Lung (tissue), 12 donors: ENCODE results near the gene LRRC27. TPM values are rescaled to one million over a fixed set of nuclear protein-coding genes. Genes with fewer than 3 reads are reported as not detected.

Source experiments
- ATAC-seq: fragments of 200-7000 bp; cut with Tn5 transposase; one replicate; pipeline ENCODE4 v1.9.1; 2020; ENCODE audit warnings: moderate number of reproducible peaks; ENCODE audit not compliant: insufficient read depth, low FRiP score
- DNase-seq, 3 donors: peaks; one replicate each; pipeline ENCODE4 v3.0.0-alpha.2; 2013 to 2017
- H3K27ac ChIP-seq, 2 donors: one replicate each; pipeline ENCODE4 v1.5.1; 2013; ENCODE audit warnings: mild to moderate bottlenecking in 2 of 2, moderate library complexity in 2 of 2, control low read depth in 1 of 2, inconsistent platforms in 1 of 2, low read depth in 1 of 2, low read length in 1 of 2
- H3K27me3 ChIP-seq, 3 donors: one replicate each; pipeline ENCODE4 v1.5.1; 2013; ENCODE audit warnings: low read length in 2 of 3; ENCODE audit not compliant: control insufficient read depth in 3 of 3, insufficient read depth in 3 of 3
- H3K36me3 ChIP-seq, 4 donors: one replicate each; pipeline ENCODE4 v1.5.1; 2013; ENCODE audit warnings: low read length in 4 of 4, mild to moderate bottlenecking in 1 of 4, moderate library complexity in 1 of 4; ENCODE audit not compliant: control insufficient read depth in 4 of 4, insufficient read depth in 4 of 4
- H3K4me1 ChIP-seq, 5 donors: one replicate each; pipeline ENCODE4 v1.5.1; 2013; ENCODE audit warnings: low read length in 5 of 5, mild to moderate bottlenecking in 2 of 5, moderate library complexity in 1 of 5; ENCODE audit not compliant: control insufficient read depth in 5 of 5, insufficient read depth in 5 of 5
- H3K4me3 ChIP-seq: one replicate; pipeline ENCODE4 v1.5.1; 2013; ENCODE audit warnings: mild to moderate bottlenecking, control low read depth, moderate library complexity
- H3K9ac ChIP-seq, 2 donors: one replicate each; pipeline ENCODE4 v1.5.1; 2013; ENCODE audit warnings: low read length in 2 of 2, control low read depth in 1 of 2; ENCODE audit not compliant: insufficient read depth in 1 of 2
- H3K9me3 ChIP-seq, 4 donors: one replicate each; pipeline ENCODE4 v1.5.1; 2013; ENCODE audit warnings: low read length in 3 of 4, mild to moderate bottlenecking in 1 of 4, moderate library complexity in 1 of 4; ENCODE audit not compliant: control insufficient read depth in 4 of 4, insufficient read depth in 3 of 4
- WGBS, 2 donors: extraction: QIAGEN DNeasy Blood & Tissue Kit; methylation state at CpG; one replicate each; pipeline ENCODE4 v1.1.7; 2013; 5-methylcytosine and 5-hydroxymethylcytosine counted together
- polyA plus RNA-seq, 2 donors: library from polyadenylated mRNA; stranded (reverse); fragments of 200-250 nt; gene quantifications; one replicate each; pipeline ENCODE4 v1.2.1, GENCODE V29; 2013
- total RNA-seq, 2 donors: library from RNA; depleted of rRNA in 1 of 2; stranded (reverse); fragments of >200 nt in 1 of 2; gene quantifications; one replicate each; pipeline ENCODE4 v1.2.1, GENCODE V29; 2014 to 2021
- TF ChIP-seq, protein P1 (sequence below): IDR thresholded peaks from 2 replicates; pipeline ENCODE4 v1.5.1; 2012; ENCODE audit warnings: mild to moderate bottlenecking; ENCODE audit errors: control extremely low read depth, extremely low read depth
- donor health status: control.
- donor health status: control.
- donor health status: Bipolar disorder and iron deficiency.
- donor health status: healthy.
- donor health status: DM: yes; HTN: yes; CAD: no.

LRRC27 gene
- total and polyA plus RNA-seq, 4 donors, result 5.8 to 25.5 (median 17.2) TPM

DNA sequence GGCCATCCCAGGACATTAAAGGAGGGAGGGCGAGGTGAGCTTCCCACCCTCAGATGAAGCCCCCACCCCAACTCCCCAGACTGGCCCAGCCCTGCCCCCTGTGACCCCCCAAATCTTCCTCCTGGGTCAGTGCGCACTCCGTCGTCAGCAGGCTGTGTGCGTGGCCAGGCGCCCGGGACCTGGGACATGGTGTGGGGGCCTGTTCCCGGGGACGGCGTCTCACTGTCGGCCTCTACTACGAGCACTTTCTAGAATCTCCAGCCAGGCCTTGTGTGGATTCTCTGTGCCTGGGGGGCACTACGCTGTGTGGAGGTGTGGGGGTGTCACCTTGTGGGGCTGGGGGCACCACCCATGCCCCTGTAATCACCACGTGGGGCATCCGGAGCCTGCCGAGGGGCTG is 74.8 kb downstream of the LRRC27 start:
- Histone ChIP-seq H3K9me3 (peaks cover 0 to 1% (median 0%) of the 10 kb centered on the region in 4 donors), H3K36me3 (peaks cover 0 to 27% (median 9%) of the 10 kb centered on the region in 4 donors), H3K27me3 (no peaks in the 10 kb centered on the region), H3K4me3 (no peak overlapping the region), H3K9ac (peak overlapping the region in 1 of 2 donors; percentile 49), H3K4me1 (peaks cover 0 to 51% (median 33%) of the 10 kb centered on the region in 5 donors), H3K27ac (peak overlapping the region; percentile 60 to 90)
- ATAC-seq (no peak), DNase-seq (no peak)
- 93% methylated on average over 16 of the region's 16 CpGs for WGBS, 2 donors
- TF ChIP-seq, protein P1, sequence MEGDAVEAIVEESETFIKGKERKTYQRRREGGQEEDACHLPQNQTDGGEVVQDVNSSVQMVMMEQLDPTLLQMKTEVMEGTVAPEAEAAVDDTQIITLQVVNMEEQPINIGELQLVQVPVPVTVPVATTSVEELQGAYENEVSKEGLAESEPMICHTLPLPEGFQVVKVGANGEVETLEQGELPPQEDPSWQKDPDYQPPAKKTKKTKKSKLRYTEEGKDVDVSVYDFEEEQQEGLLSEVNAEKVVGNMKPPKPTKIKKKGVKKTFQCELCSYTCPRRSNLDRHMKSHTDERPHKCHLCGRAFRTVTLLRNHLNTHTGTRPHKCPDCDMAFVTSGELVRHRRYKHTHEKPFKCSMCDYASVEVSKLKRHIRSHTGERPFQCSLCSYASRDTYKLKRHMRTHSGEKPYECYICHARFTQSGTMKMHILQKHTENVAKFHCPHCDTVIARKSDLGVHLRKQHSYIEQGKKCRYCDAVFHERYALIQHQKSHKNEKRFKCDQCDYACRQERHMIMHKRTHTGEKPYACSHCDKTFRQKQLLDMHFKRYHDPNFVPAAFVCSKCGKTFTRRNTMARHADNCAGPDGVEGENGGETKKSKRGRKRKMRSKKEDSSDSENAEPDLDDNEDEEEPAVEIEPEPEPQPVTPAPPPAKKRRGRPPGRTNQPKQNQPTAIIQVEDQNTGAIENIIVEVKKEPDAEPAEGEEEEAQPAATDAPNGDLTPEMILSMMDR, result no peak

DNA sequence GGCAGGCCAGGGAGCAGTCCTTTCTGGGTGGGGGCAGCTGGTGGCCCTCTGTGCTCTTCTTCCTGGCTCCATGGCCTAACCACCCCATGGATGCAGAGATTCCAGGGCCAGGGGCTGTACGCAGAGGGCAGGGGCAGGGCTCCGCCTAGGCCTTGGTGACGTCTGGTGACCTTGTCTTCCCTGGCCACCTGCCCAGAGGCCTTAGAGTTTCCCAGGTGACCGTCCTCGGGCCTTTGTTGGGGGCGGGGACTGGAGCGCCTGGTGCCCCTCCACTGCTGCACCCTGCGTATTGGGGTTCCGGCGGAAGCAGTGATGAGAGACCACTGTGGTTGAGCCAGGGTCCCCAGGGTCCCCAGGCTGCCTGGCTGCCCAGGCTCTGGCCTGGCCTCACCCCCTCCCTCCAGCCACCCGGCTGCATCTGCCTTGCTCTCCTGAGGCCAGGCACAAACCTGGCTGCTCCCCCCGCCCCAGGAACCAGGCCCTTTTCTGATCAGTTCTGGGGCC is 75.3 kb downstream of the LRRC27 start:
- Histone ChIP-seq H3K27me3 (no peaks in the 10 kb centered on the region), H3K4me3 (no peak overlapping the region), H3K9me3 (peaks cover 0 to 1% (median 0%) of the 10 kb centered on the region in 4 donors), H3K9ac (peak overlapping the region in 1 of 2 donors; percentile 49), H3K27ac (peak overlapping the region; percentile 60 to 90), H3K4me1 (peaks cover 0 to 53% (median 33%) of the 10 kb centered on the region in 5 donors), H3K36me3 (peaks cover 0 to 27% (median 9%) of the 10 kb centered on the region in 4 donors)
- DNase-seq (no peak), ATAC-seq (no peak)
- TF ChIP-seq, protein P1, result no peak
- 58 to 68% methylated on average over 12 of the region's 12 CpGs for WGBS, 2 donors

DNA sequence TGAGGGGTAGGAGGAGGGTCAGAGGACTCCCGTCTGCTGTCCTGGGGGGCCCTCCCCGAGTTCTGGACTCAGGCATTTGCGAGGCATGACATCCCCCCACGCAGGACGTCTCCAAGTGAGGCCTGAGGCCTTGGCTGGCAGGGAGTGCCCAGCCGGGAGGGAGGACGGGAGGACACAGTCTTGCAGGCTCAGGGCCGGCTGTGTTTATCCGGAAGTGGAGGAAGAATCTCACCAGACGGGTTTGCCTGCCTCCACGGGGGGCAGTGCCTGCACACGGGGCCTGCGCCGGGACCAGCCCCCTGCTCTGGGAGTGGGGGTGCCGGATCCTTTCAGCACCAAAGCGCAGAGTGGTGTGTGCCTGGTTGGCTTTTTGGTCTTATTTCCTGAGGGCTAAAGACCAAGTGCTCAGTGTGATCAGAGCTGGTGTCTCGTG is 75.9 kb downstream of the LRRC27 start:
- H3K27ac ChIP-seq, result peak overlapping the region; percentile 60 to 90
- TF ChIP-seq, protein P1, result no peak
- DNase-seq, result peak; percentile 82 to 92 (median 90)
- ATAC-seq, result peak; percentile 76
- peaks cover 0 to 54% (median 36%) of the 10 kb centered on the region in 5 donors for H3K4me1 ChIP-seq
- no peaks in the 10 kb centered on the region for H3K27me3 ChIP-seq
- H3K4me3 ChIP-seq, result no peak overlapping the region
- H3K9me3 ChIP-seq, result peaks cover 0 to 1% (median 0%) of the 10 kb centered on the region in 4 donors
- H3K36me3 ChIP-seq, result peaks cover 0 to 27% (median 9%) of the 10 kb centered on the region in 4 donors
- peak overlapping the region in 1 of 2 donors; percentile 48 for H3K9ac ChIP-seq
- WGBS, 2 donors, result 11 to 16% methylated on average over 17 of the region's 17 CpGs

DNA sequence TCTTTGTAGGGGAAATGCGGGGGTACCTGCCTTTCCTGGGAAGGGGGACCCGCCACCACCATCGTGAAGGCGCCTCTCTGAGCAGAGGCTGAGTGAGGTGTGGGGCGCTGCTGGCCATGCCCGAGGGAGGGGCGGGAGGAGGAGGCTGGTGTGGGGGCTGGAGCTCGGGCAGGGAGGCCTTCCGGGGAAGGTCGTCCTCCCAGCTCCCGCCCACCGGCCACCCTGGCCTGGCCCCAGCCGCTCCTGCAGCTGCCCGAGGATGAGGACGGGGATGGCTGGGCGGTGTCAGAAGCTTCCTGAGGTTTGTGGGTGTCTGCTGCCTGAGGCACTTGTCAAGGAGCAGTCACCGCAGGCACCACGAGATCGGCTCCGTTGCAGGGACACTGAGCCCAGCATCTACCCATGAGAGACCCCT is 76.4 kb downstream of the LRRC27 start:
- Histone ChIP-seq H3K27me3 (no peaks in the 10 kb centered on the region), H3K9ac (peak overlapping the region in 1 of 2 donors; percentile 48), H3K9me3 (peaks cover 0 to 1% (median 0%) of the 10 kb centered on the region in 4 donors), H3K36me3 (peaks cover 0 to 27% (median 9%) of the 10 kb centered on the region in 4 donors), H3K4me1 (peaks cover 0 to 56% (median 39%) of the 10 kb centered on the region in 5 donors), H3K27ac (peak overlapping the region in 1 of 2 donors; percentile 90), H3K4me3 (no peak overlapping the region)
- ATAC-seq, result peak; percentile 31
- DNase-seq, result peak in 2 of 3 donors; percentile 52 to 58
- 13 to 21% methylated on average over 17 to 20 of the region's 20 CpGs for WGBS, 2 donors
- TF ChIP-seq, protein P1, result no peak
